Duodenal mucosa (tissue), 2 donors: ENCODE results near the gene ZNF407.
"Not testable (repeated sequence)": the region's sequence is repeated elsewhere in the genome, so short reads cannot be mapped to it uniquely, and the experiment has no call there.

Source experiments
- H3K27ac ChIP-seq: one replicate; pipeline ENCODE4 v1.7.0; 2013; ENCODE audit warnings: low read depth, low read length
- H3K27me3 ChIP-seq, 2 donors: one replicate each; pipeline ENCODE4 v1.7.0; 2013; ENCODE audit warnings: low read length in 2 of 2, control low read depth in 1 of 2; ENCODE audit not compliant: insufficient read depth in 2 of 2, control insufficient read depth in 1 of 2
- H3K36me3 ChIP-seq, 2 donors: one replicate each; pipeline ENCODE4 v1.7.0; 2013; ENCODE audit warnings: low read length in 2 of 2, control low read depth in 1 of 2; ENCODE audit not compliant: insufficient read depth in 2 of 2, control insufficient read depth in 1 of 2
- H3K4me1 ChIP-seq, 2 donors: one replicate each; pipeline ENCODE4 v1.7.0; 2013; ENCODE audit warnings: low read length in 2 of 2, control low read depth in 1 of 2; ENCODE audit not compliant: insufficient read depth in 2 of 2, control insufficient read depth in 1 of 2
- H3K4me3 ChIP-seq, 2 donors: one replicate each; pipeline ENCODE4 v1.7.0; 2013; ENCODE audit warnings: low read length in 2 of 2, low read depth in 1 of 2
- H3K9ac ChIP-seq, 2 donors: one replicate each; pipeline ENCODE4 v1.7.0; 2013; ENCODE audit warnings: low read length in 2 of 2, low read depth in 1 of 2
- H3K9me3 ChIP-seq, 2 donors: one replicate each; pipeline ENCODE4 v1.7.0; 2013; ENCODE audit warnings: low read length in 2 of 2, control low read depth in 1 of 2; ENCODE audit not compliant: control insufficient read depth in 1 of 2

ZNF407 gene

DNA sequence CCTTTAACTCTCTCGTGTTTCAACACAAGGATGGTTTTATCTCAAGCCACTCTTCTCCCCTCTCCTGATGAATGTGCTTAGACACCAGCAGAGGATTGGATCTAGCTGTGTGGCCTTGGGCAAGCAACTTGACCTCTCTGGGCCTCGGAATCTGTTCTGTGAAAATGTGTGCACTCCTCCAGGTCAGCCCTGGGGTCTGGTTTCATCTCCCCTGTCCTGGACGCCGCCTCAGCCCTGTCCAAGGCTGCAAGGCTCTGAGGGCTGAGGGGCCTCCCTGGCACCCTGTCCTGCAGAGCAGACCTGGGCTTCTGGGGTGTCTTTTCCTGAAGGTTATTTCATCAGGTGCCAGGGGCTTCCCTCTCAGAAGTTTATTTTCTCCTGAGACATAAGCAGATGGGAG, 34.9 kb upstream of the ZNF407 start:
- H3K27ac ChIP-seq = no peak overlapping the region

GRCh38 chr18:74563999-74564398, 33.7 kb upstream of the ZNF407 start:
- no peak overlapping the region for H3K27ac ChIP-seq
- no peaks in the 10 kb centered on the region for H3K9me3 ChIP-seq
- no peak overlapping the region for H3K4me3 ChIP-seq
- peaks cover 33 to 43% of the 10 kb centered on the region in 2 donors for H3K4me1 ChIP-seq
- no peak overlapping the region for H3K9ac ChIP-seq
- H3K36me3 ChIP-seq = peaks cover 0 to 2% of the 10 kb centered on the region in 2 donors
- H3K27me3 ChIP-seq = peaks cover 0 to 5% of the 10 kb centered on the region in 2 donors

More for the DNA sequence above, 34.9 kb upstream of the ZNF407 start:
- Histone ChIP-seq H3K36me3 (no peaks in the 10 kb centered on the region), H3K9me3 (no peaks in the 10 kb centered on the region), H3K4me1 (peaks cover 38 to 43% of the 10 kb centered on the region in 2 donors), H3K4me3 (no peak overlapping the region), H3K27me3 (no peaks in the 10 kb centered on the region), H3K9ac (no peak overlapping the region)

GRCh38 chr18:74565164-74565563, 32.5 kb upstream of the ZNF407 start:
- not testable (repeated sequence) for H3K27ac ChIP-seq, H3K9ac ChIP-seq, H3K36me3 ChIP-seq, H3K9me3 ChIP-seq, H3K27me3 ChIP-seq, H3K4me3 ChIP-seq
- peaks cover 33 to 43% of the 10 kb centered on the region in 2 donors for H3K4me1 ChIP-seq

DNA sequence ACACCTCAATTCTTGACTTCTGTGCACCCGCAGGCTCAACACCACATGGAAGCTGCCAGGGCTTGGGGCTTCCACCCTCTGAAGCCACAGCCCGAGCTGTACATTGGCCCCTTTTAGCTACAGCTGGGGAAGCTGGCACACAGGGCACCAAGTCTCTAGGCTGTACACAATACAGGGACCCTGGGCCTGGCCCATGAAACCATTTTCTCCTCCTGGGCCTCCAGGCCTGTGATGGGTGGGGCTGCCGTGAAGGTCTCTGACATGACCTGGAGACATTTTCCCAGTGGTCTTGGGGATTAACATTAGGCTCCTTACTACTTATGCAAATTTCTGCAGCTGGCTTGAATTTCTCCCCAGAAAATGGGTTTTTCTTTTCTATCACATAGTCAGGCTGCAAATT, 31.7 kb upstream of the ZNF407 start:
- H3K27ac ChIP-seq, H3K9ac ChIP-seq, H3K9me3 ChIP-seq, H3K27me3 ChIP-seq, H3K4me3 ChIP-seq, H3K36me3 ChIP-seq: not testable (repeated sequence)
- peaks cover 37 to 39% of the 10 kb centered on the region in 2 donors for H3K4me1 ChIP-seq

GRCh38 chr18:74567822-74568221, 29.8 kb upstream of the ZNF407 start:
- Histone ChIP-seq H3K27ac (no peak overlapping the region), H3K4me3 (no peak overlapping the region), H3K27me3 (peaks cover 0 to 5% of the 10 kb centered on the region in 2 donors), H3K4me1 (peaks cover 22 to 24% of the 10 kb centered on the region in 2 donors), H3K36me3 (peaks cover 0 to 2% of the 10 kb centered on the region in 2 donors), H3K9me3 (no peaks in the 10 kb centered on the region), H3K9ac (no peak overlapping the region)

- H3K9me3 ChIP-seq = no peaks in the 10 kb centered on the region
- H3K4me1 ChIP-seq = peaks cover 12 to 15% of the 10 kb centered on the region in 2 donors
- peaks cover 0 to 2% of the 10 kb centered on the region in 2 donors for H3K36me3 ChIP-seq
- no peak overlapping the region for H3K4me3 ChIP-seq
- peaks cover 0 to 5% of the 10 kb centered on the region in 2 donors for H3K27me3 ChIP-seq
- H3K27ac ChIP-seq = no peak overlapping the region
- no peak overlapping the region for H3K9ac ChIP-seq
These were observed 28.3 kb upstream of the ZNF407 start for GRCh38 chr18:74569401-74569800.

DNA sequence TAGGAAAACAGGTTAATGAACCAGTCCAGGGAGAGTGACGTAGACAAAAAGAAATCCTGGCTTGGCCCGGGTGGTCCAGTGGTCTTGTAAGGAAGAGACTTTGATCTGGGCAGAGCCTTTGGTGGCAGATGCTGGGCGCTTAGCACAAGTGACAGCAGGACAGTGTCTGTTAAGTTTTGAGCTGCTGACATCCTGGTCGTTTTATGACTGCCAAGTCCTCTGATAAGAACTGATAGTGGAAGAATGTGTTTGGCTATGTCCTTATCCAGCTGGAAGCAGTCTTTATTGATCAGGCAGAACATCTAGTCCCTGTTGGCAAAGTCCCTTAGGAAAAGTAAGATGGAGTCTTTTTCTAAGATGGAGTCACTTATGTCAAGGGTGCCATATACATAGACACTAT, 27.4 kb upstream of the ZNF407 start:
- Histone ChIP-seq H3K9ac (no peak overlapping the region), H3K27ac (no peak overlapping the region), H3K4me3 (no peak overlapping the region), H3K4me1 (peaks cover 7 to 9% of the 10 kb centered on the region in 2 donors), H3K36me3 (peaks cover 0 to 2% of the 10 kb centered on the region in 2 donors), H3K27me3 (peaks cover 0 to 5% of the 10 kb centered on the region in 2 donors), H3K9me3 (no peaks in the 10 kb centered on the region)

- peaks cover 0 to 5% of the 10 kb centered on the region in 2 donors for H3K27me3 ChIP-seq
- H3K9me3 ChIP-seq = no peaks in the 10 kb centered on the region
- no peak overlapping the region for H3K9ac ChIP-seq
- peaks cover 0 to 2% of the 10 kb centered on the region in 2 donors for H3K36me3 ChIP-seq
- H3K4me3 ChIP-seq = no peak overlapping the region
- H3K4me1 ChIP-seq = peaks cover 0 to 4% of the 10 kb centered on the region in 2 donors
- no peak overlapping the region for H3K27ac ChIP-seq
These were observed 25.6 kb upstream of the ZNF407 start for GRCh38 chr18:74571895-74572680.

DNA sequence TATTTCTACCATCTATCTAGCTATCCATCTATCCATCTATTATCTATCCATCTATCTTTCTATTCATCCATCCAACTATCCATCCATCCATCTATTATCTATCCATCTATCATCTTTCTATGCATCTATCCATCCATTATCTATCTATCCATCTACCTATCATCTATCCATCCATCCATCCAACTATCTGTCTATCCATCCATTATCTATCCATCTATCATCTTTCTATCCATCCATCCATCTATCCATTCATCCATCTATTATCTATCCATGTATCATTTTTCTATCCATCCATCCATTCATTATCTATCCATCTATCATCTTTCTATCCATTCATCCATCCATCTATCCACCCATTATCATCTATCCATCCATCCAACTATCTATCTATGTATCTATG, 24.6 kb upstream of the ZNF407 start:
- Histone ChIP-seq H3K9ac (no peak overlapping the region), H3K4me3 (no peak overlapping the region), H3K27ac (no peak overlapping the region), H3K27me3 (peaks cover 0 to 5% of the 10 kb centered on the region in 2 donors), H3K9me3 (no peaks in the 10 kb centered on the region), H3K36me3 (peaks cover 0 to 2% of the 10 kb centered on the region in 2 donors), H3K4me1 (peaks cover 0 to 4% of the 10 kb centered on the region in 2 donors)

DNA sequence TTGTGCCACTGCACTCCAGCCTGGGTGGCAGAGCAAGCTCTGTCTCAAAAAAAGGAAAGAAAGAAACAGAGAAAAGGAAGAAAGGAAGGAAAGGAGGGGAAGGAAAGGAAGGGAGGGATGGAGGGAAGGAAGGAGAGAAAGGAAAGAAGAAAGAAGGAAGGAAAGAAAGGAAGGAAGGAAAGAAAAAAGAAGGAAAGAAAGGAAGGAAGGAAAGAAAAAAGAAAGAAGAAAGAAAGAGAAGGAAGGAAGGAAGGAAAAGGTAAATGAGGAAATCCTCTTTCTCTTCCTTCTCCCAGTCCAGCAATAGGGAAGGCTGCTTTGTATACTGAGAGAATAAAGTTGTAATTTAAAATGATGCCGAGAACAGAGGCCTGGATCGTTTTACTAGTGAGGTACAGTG, 22.8 kb upstream of the ZNF407 start:
- no peak overlapping the region for H3K4me3 ChIP-seq
- H3K9ac ChIP-seq = no peak overlapping the region
- H3K9me3 ChIP-seq = no peaks in the 10 kb centered on the region
- no peaks in the 10 kb centered on the region for H3K27me3 ChIP-seq
- no peak overlapping the region for H3K27ac ChIP-seq
- H3K4me1 ChIP-seq = peaks cover 0 to 4% of the 10 kb centered on the region in 2 donors
- H3K36me3 ChIP-seq = no peaks in the 10 kb centered on the region
